Osteoblast (primary cell): Measurements from ENCODE around the gene ARHGAP18. TPM values are rescaled to one million over a fixed set of nuclear protein-coding genes. Genes with fewer than 3 reads are reported as not detected.
A peak's percentile ranks its signal among the peaks of the same experiment; 100 is the strongest.

Source experiments
- DNase-seq: peaks from one replicate; pipeline ENCODE4 v3.0.0; 2011; ENCODE audit warnings: low spot score, mixed read lengths; ENCODE audit not compliant: insufficient read length; ENCODE audit errors: missing footprints
- H2AFZ ChIP-seq: 2 replicates; pipeline ENCODE4 v1.6.0; 2011; ENCODE audit warnings: mild to moderate bottlenecking, low read length
- H3K27ac ChIP-seq: 2 replicates; pipeline ENCODE4 v1.5.1; 2011; ENCODE audit warnings: mild to moderate bottlenecking, low read depth, low read length, moderate library complexity
- H3K27me3 ChIP-seq: 2 replicates; pipeline ENCODE4 v1.6.0; 2012; ENCODE audit warnings: mild to moderate bottlenecking, control low read depth, inconsistent platforms, low read length, moderate library complexity; ENCODE audit not compliant: insufficient read depth
- H3K36me3 ChIP-seq: 2 replicates; pipeline ENCODE4 v1.5.1; 2011; ENCODE audit warnings: mild to moderate bottlenecking, low read length, control low read depth, moderate library complexity; ENCODE audit not compliant: insufficient read depth
- H3K4me1 ChIP-seq: 2 replicates; pipeline ENCODE4 v1.5.1; 2011; ENCODE audit warnings: mild to moderate bottlenecking, low read length, control low read depth, moderate library complexity; ENCODE audit not compliant: insufficient read depth
- H3K4me2 ChIP-seq: 2 replicates; pipeline ENCODE4 v1.6.0; 2011; ENCODE audit warnings: mild to moderate bottlenecking, low read length; ENCODE audit not compliant: insufficient read depth
- H3K4me3 ChIP-seq: fragments of 200-600 bp; sonication (generic); 3 replicates; pipeline ENCODE4 v1.5.1; 2012; ENCODE audit warnings: mild to moderate bottlenecking, low read length, inconsistent platforms; ENCODE audit not compliant: insufficient read depth
- H3K79me2 ChIP-seq: 2 replicates; pipeline ENCODE4 v1.6.0; 2012; ENCODE audit warnings: mild to moderate bottlenecking, low read length, control low read depth, inconsistent platforms; ENCODE audit not compliant: insufficient read depth
- H3K9me3 ChIP-seq: 2 replicates; pipeline ENCODE4 v1.5.1; 2011; ENCODE audit warnings: low read depth, low read length, control low read depth
- H4K20me1 ChIP-seq: 2 replicates; pipeline ENCODE4 v1.6.0; 2012; ENCODE audit warnings: mild to moderate bottlenecking, low read length, control low read depth; ENCODE audit not compliant: insufficient read depth
- total RNA-seq: library from RNA; depleted of rRNA; stranded (reverse); fragments of >200 nt; gene quantifications from 2 replicates; pipeline ENCODE4 v1.2.3, GENCODE V29; 2012
- TF ChIP-seq, protein P1 (sequence below): IDR thresholded peaks from 2 replicates; pipeline ENCODE4 v1.5.1; 2011; ENCODE audit warnings: mild to moderate bottlenecking, low read depth, low read length, moderate library complexity; ENCODE audit errors: extremely low read depth

Gene ARHGAP18
- total RNA-seq, 1 donor: 21.0 TPM

DNA sequence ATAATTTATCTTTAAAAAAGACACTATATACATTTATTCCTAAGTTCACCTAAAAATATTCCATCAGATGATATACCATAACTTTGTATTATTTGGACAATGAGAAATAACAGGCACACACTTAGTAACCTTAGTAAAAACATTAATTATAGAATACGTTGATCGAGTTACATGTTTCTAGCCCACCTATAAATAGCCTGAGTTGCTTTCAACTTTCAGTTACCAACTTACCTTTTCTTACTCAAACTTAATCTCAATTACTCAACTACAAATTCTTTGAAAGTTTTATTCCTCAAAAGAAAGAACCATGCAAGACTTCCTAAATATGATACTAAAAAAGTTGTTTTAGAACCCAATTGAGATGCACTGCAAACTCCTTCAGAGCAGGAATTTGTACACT lies 12.2 kb downstream of the ARHGAP18 start:
- Histone ChIP-seq H2AFZ (no peak overlapping the region), H4K20me1 (no peaks in the 10 kb centered on the region), H3K9me3 (no peaks in the 10 kb centered on the region), H3K27ac (no peak overlapping the region), H3K36me3 (peaks cover 9% of the 10 kb centered on the region), H3K4me3 (no peak overlapping the region), H3K4me1 (peaks cover 56% of the 10 kb centered on the region), H3K27me3 (no peaks in the 10 kb centered on the region), H3K4me2 (no peak overlapping the region), H3K79me2 (peaks cover 90% of the 10 kb centered on the region)
- TF ChIP-seq, protein P1, sequence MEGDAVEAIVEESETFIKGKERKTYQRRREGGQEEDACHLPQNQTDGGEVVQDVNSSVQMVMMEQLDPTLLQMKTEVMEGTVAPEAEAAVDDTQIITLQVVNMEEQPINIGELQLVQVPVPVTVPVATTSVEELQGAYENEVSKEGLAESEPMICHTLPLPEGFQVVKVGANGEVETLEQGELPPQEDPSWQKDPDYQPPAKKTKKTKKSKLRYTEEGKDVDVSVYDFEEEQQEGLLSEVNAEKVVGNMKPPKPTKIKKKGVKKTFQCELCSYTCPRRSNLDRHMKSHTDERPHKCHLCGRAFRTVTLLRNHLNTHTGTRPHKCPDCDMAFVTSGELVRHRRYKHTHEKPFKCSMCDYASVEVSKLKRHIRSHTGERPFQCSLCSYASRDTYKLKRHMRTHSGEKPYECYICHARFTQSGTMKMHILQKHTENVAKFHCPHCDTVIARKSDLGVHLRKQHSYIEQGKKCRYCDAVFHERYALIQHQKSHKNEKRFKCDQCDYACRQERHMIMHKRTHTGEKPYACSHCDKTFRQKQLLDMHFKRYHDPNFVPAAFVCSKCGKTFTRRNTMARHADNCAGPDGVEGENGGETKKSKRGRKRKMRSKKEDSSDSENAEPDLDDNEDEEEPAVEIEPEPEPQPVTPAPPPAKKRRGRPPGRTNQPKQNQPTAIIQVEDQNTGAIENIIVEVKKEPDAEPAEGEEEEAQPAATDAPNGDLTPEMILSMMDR: no peak
- DNase-seq: no peak

DNA sequence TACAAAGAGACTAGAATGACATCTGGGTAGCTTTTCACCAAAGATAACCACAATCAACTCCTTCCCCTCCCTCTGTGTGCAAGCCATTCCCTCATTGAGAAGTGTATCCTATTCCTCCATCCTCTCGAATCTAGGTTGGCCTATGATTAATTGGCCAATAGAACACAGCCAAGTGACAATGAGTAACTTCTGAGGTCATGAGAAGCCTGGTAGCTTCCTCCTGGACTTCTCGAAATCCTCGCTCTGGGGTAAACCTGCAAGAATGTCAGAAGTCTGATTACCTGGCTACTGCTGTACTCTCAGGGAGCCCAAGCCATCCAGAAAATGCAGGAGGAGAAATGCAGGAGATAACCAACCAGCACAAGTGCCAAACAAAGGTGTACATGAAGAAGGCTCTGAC lies 13.1 kb downstream of the ARHGAP18 start:
- peaks cover 47% of the 10 kb centered on the region for H3K4me1 ChIP-seq
- H3K27me3 ChIP-seq: no peaks in the 10 kb centered on the region
- H3K9me3 ChIP-seq: no peaks in the 10 kb centered on the region
- H3K79me2 ChIP-seq: peaks cover 94% of the 10 kb centered on the region
- no peaks in the 10 kb centered on the region for H4K20me1 ChIP-seq
- no peak overlapping the region for H3K27ac ChIP-seq
- no peak overlapping the region for H3K4me2 ChIP-seq
- TF ChIP-seq, protein P1: no peak
- no peak overlapping the region for H2AFZ ChIP-seq
- H3K4me3 ChIP-seq: no peak overlapping the region
- H3K36me3 ChIP-seq: peaks cover 9% of the 10 kb centered on the region
- DNase-seq: no peak

DNA sequence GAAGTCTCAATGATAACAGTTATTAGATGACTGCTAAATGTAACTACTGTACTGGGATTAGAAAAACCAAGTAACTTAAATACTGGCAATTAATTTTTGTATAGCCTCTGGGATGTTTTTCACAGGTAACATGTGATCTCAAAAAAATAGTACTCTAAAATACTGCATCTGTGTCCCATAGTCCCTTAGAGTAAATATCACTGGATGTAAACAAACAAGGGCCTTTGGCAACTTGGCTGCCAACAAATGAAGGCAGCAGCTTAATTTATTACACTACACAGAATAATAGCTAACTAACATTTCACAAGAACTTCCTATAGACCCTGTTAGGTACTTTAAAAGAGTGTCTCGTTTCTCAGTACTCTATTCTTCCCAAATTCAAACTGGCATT lies 14.0 kb downstream of the ARHGAP18 start:
- H3K79me2 ChIP-seq: peaks cover 100% of the 10 kb centered on the region
- H3K27me3 ChIP-seq: no peaks in the 10 kb centered on the region
- no peaks in the 10 kb centered on the region for H3K9me3 ChIP-seq
- no peak overlapping the region for H3K27ac ChIP-seq
- H2AFZ ChIP-seq: no peak overlapping the region
- H3K36me3 ChIP-seq: peaks cover 9% of the 10 kb centered on the region
- H3K4me2 ChIP-seq: peak overlapping the region; percentile 9
- peaks cover 41% of the 10 kb centered on the region for H3K4me1 ChIP-seq
- H3K4me3 ChIP-seq: no peak overlapping the region
- H4K20me1 ChIP-seq: no peaks in the 10 kb centered on the region
- TF ChIP-seq, protein P1: no peak
- no peak for DNase-seq

DNA sequence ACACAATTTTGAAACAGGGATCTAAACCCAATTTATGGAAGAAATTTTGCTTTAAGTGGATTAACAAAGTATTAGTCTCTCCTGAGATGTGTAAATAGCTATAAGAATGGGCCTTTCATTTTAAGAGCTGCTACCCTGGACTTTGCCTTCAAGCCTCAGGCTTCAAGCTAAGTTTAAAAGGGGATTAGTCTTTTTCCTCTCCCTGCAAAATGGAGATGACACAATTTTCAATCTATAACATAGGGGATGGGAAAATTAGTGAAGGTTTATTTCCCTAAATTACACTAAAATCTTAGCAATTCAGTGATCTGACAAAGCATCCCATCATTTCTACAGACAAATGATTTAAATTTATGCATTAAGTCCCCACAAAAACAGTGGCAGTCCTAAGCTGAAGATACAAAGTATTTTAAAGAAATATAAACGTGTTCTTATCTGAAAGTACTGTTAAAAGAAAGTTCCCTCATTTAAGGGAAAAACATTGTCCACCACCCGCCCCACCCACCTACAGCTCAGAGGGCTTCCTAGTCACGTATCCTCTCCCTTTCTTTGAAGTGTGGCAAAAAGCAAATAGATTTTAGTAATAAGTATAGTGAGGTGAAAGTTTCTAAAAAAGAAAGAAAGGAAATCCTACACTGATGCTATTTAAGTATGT lies 14.5 kb downstream of the ARHGAP18 start:
- H3K4me2 ChIP-seq: peak overlapping the region; percentile 9
- no peak overlapping the region for H2AFZ ChIP-seq
- no peak for DNase-seq
- H3K79me2 ChIP-seq: peaks cover 100% of the 10 kb centered on the region
- TF ChIP-seq, protein P1: no peak
- H3K27ac ChIP-seq: peak overlapping the region; percentile 15
- H3K9me3 ChIP-seq: no peaks in the 10 kb centered on the region
- H3K36me3 ChIP-seq: peaks cover 9% of the 10 kb centered on the region
- H3K27me3 ChIP-seq: no peaks in the 10 kb centered on the region
- peaks cover 39% of the 10 kb centered on the region for H3K4me1 ChIP-seq
- H4K20me1 ChIP-seq: no peaks in the 10 kb centered on the region
- H3K4me3 ChIP-seq: no peak overlapping the region
